ENCODE measurements around the gene TMSB4X.

DNA sequence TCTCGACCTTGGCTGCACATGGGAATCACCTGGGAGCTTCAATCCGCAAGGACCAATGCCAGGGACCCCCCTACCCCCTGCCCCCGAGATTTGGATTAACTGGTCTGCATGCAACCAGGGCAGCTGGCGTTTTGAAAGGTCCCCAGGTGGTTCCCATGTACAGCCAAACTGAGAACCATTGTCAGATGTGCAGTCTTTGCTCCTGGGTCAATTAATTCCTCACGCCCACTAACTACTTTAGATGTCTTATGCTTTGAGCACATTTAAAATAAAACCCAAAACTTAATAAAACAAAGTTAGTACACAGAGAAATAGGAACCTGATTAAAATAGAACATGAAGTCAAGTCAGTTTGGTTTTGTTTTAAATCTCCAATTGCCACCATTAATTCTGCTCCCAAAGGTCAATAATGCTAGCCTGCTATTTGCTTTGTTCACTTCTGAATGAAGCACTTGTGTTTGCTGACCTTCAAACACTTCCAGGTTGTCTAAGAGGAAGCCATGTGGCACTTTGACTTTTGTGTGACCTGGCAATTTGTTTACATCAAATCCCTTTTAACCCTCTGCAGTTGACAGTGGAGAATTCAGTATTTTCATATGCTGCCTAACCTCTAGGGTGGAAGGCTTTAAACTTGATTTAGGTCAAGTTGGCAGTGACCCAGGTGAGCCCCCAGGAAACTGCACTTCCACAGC, 27.2 kb upstream of the TMSB4X start:
- TF ChIP-seq, protein P1, sequence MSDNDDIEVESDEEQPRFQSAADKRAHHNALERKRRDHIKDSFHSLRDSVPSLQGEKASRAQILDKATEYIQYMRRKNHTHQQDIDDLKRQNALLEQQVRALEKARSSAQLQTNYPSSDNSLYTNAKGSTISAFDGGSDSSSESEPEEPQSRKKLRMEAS (IDR thresholded peaks at IDR 0.05): no peak
- no peak for TF ChIP-seq GABPA (IDR thresholded peaks at IDR 0.05; ENCODE audit: borderline replicate concordance, insufficient read depth, low read length)
- no peak for TF ChIP-seq KDM5A (IDR thresholded peaks at IDR 0.05; ENCODE audit: low read length)
- no peak for TF ChIP-seq JUND (IDR thresholded peaks at IDR 0.05; ENCODE audit: low read length)
- TF ChIP-seq, protein P2, sequence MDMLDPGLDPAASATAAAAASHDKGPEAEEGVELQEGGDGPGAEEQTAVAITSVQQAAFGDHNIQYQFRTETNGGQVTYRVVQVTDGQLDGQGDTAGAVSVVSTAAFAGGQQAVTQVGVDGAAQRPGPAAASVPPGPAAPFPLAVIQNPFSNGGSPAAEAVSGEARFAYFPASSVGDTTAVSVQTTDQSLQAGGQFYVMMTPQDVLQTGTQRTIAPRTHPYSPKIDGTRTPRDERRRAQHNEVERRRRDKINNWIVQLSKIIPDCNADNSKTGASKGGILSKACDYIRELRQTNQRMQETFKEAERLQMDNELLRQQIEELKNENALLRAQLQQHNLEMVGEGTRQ (IDR thresholded peaks at IDR 0.05; ENCODE audit: low read length): no peak
- TF ChIP-seq, protein P3, sequence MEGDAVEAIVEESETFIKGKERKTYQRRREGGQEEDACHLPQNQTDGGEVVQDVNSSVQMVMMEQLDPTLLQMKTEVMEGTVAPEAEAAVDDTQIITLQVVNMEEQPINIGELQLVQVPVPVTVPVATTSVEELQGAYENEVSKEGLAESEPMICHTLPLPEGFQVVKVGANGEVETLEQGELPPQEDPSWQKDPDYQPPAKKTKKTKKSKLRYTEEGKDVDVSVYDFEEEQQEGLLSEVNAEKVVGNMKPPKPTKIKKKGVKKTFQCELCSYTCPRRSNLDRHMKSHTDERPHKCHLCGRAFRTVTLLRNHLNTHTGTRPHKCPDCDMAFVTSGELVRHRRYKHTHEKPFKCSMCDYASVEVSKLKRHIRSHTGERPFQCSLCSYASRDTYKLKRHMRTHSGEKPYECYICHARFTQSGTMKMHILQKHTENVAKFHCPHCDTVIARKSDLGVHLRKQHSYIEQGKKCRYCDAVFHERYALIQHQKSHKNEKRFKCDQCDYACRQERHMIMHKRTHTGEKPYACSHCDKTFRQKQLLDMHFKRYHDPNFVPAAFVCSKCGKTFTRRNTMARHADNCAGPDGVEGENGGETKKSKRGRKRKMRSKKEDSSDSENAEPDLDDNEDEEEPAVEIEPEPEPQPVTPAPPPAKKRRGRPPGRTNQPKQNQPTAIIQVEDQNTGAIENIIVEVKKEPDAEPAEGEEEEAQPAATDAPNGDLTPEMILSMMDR (IDR thresholded peaks at IDR 0.05; ENCODE audit: control extremely low read depth in 1 of 3, insufficient read depth in 1 of 3, low read depth in 1 of 3, low read length in 3 of 3): no peak
- no peak for TF ChIP-seq JUN (IDR thresholded peaks at IDR 0.05; ENCODE audit: low read depth, low read length)
- TF ChIP-seq HDAC2 (IDR thresholded peaks at IDR 0.05; ENCODE audit: borderline replicate concordance in 1 of 2, low read depth in 2 of 2, low read length in 2 of 2): no peak
- no peak for TF ChIP-seq PHF8 (conservative IDR thresholded peaks at IDR 0.05; ENCODE audit: low read depth, low read length)
- TF ChIP-seq EP300 (IDR thresholded peaks at IDR 0.05; ENCODE audit: borderline replicate concordance in 1 of 2, low read depth in 2 of 2, low read length in 2 of 2): no peak

All from H1 (cell line).